Neural progenitor cell (in vitro differentiated cells): ENCODE measurements around the gene MYOG. TPM values are rescaled to one million over a fixed set of nuclear protein-coding genes. Genes with fewer than 3 reads are reported as not detected.

Experiments
- DNase-seq: peaks from one replicate; pipeline ENCODE4 v3.0.0-alpha.2; 2016; ENCODE audit warnings: low spot score
- H2AFZ ChIP-seq: fragments of 200-600 bp; sonication (generic); replicated peaks from 2 replicates; pipeline ENCODE4 v1.6.1; 2016; ENCODE audit warnings: antibody characterized with exemption
- H3F3A ChIP-seq: fragments of 200-600 bp; sonication (generic); 2 replicates; pipeline ENCODE4 v1.6.1; 2016; ENCODE audit warnings: antibody characterized with exemption, low read depth
- H3K27ac ChIP-seq: fragments of 200-600 bp; sonication (generic); 2 replicates; pipeline ENCODE4 v1.5.1; 2016; ENCODE audit warnings: mild to moderate bottlenecking
- H3K27me3 ChIP-seq: fragments of 200-600 bp; sonication (generic); 2 replicates; pipeline ENCODE4 v1.6.1; 2016; ENCODE audit warnings: mild to moderate bottlenecking, moderate library complexity
- H3K36me3 ChIP-seq: fragments of 200-600 bp; sonication (generic); 2 replicates; pipeline ENCODE4 v1.5.1; 2016
- H3K4me1 ChIP-seq: fragments of 200-600 bp; sonication (generic); 2 replicates; pipeline ENCODE4 v1.6.1; 2016; ENCODE audit warnings: mixed run types
- H3K4me2 ChIP-seq: fragments of 200-600 bp; sonication (generic); 2 replicates; pipeline ENCODE4 v1.6.1; 2016
- H3K4me3 ChIP-seq: fragments of 200-600 bp; sonication (generic); 2 replicates; pipeline ENCODE4 v1.5.1; 2016
- H3K79me2 ChIP-seq: fragments of 200-600 bp; sonication (generic); 2 replicates; pipeline ENCODE4 v1.6.1; 2016; ENCODE audit warnings: low read depth
- H3K9ac ChIP-seq: fragments of 200-600 bp; sonication (generic); 2 replicates; pipeline ENCODE4 v1.6.1; 2016
- H3K9me3 ChIP-seq: fragments of 200-600 bp; sonication (generic); 2 replicates; pipeline ENCODE4 v1.5.1; 2016; ENCODE audit warnings: low read depth
- H4K20me1 ChIP-seq: fragments of 200-600 bp; sonication (generic); 2 replicates; pipeline ENCODE4 v1.6.1; 2016; ENCODE audit warnings: low read depth
- H3K27ac Mint-ChIP-seq: 3 replicates; pipeline ENCODE4 v1.8.0; 2021; ENCODE audit warnings: mixed read lengths
- H3K27me3 Mint-ChIP-seq: 2 replicates; pipeline ENCODE4 v1.8.0; 2022; ENCODE audit warnings: low read depth, mild to moderate bottlenecking, inconsistent platforms, moderate library complexity, mixed read lengths; ENCODE audit not compliant: insufficient read depth
- H3K36me3 Mint-ChIP-seq: 3 replicates; pipeline ENCODE4 v1.8.0; 2021; ENCODE audit warnings: mixed read lengths
- H3K4me1 Mint-ChIP-seq: 3 replicates; pipeline ENCODE4 v1.8.0; 2021; ENCODE audit warnings: mixed read lengths
- H3K4me3 Mint-ChIP-seq: 3 replicates; pipeline ENCODE4 v1.8.0; 2021; ENCODE audit warnings: mild to moderate bottlenecking, moderate library complexity, mixed read lengths
- H3K9me3 Mint-ChIP-seq: 3 replicates; pipeline ENCODE4 v1.8.0; 2020; ENCODE audit warnings: mixed read lengths
- CTCF ChIP-seq: fragments of 200-600 bp; sonication (generic); IDR thresholded peaks from 2 replicates; pipeline ENCODE4 v1.5.1; 2017; ENCODE audit warnings: antibody characterized with exemption, mild to moderate bottlenecking
- EZH2 ChIP-seq: fragments of 200-600 bp; sonication (generic); IDR thresholded peaks from 2 replicates; pipeline ENCODE4 v1.6.1; 2017; ENCODE audit warnings: antibody characterized with exemption, mild to moderate bottlenecking, moderate library complexity
- EZH2phosphoT487 ChIP-seq: fragments of 200-600 bp; sonication (generic); IDR thresholded peaks from 2 replicates; pipeline ENCODE4 v1.6.1; 2017; ENCODE audit warnings: antibody characterized with exemption
- total RNA-seq: library from RNA; depleted of rRNA; stranded (reverse); fragments of >200 nt; gene quantifications from 2 replicates; pipeline ENCODE4 v1.2.3, GENCODE V29; 2015; ENCODE audit warnings: low replicate concordance

The MYOG gene
- not detected in 2 replicates for total RNA-seq

- Mint-ChIP-seq H3K4me3 (no peak within 1 kb of the TSS), H3K4me1 (peaks cover 56% of the 10 kb centered on the region), H3K9me3 (peaks cover 5% of the 10 kb centered on the region), H3K36me3 (no peaks in the 10 kb centered on the region), H3K27ac (peak within 1 kb of the TSS; percentile 80), H3K27me3 (peaks cover 13% of the 10 kb centered on the region)
- Histone ChIP-seq H3K36me3 (no peaks in the 10 kb centered on the region), H3K27me3 (no peaks in the 10 kb centered on the region), H2AFZ (no peak within 1 kb of the TSS), H3K27ac (no peak within 1 kb of the TSS), H3K9me3 (no peaks in the 10 kb centered on the region), H3K9ac (no peak within 1 kb of the TSS), H3K4me3 (no peak within 1 kb of the TSS), H3K79me2 (no peaks in the 10 kb centered on the region), H3K4me2 (no peak within 1 kb of the TSS), H3K4me1 (peaks cover 24% of the 10 kb centered on the region), H3F3A (no peaks in the 10 kb centered on the region), H4K20me1 (no peaks in the 10 kb centered on the region)
- peak; percentile 30 for DNase-seq
- TF ChIP-seq CTCF = no peak
- no peak for TF ChIP-seq EZH2phosphoT487
- no peak for TF ChIP-seq EZH2
Observed at GRCh38 chr1:203085528-203086406, at the start of gene MYOG. TSS of gene MYOG (minus strand) at chr1:203086012. CDS start at chr1:203085961, 51 bp downstream.

- H3K36me3 Mint-ChIP-seq = no peaks in the 10 kb centered on the region
- no peaks in the 10 kb centered on the region for H4K20me1 ChIP-seq
- no peak overlapping the region for H3K27ac ChIP-seq
- H3K4me3 ChIP-seq = no peak overlapping the region
- H3K4me3 Mint-ChIP-seq = no peak overlapping the region
- H3K4me1 Mint-ChIP-seq = peaks cover 17% of the 10 kb centered on the region
- H3K9me3 ChIP-seq = no peaks in the 10 kb centered on the region
- peak overlapping the region; percentile 44 for H2AFZ ChIP-seq
- H3K27me3 ChIP-seq = peaks cover 8% of the 10 kb centered on the region
- no peaks in the 10 kb centered on the region for H3K36me3 ChIP-seq
- no peak overlapping the region for H3K27ac Mint-ChIP-seq
- peaks cover 7% of the 10 kb centered on the region for H3F3A ChIP-seq
- DNase-seq = peak; percentile 43
- H3K9ac ChIP-seq = no peak overlapping the region
- H3K79me2 ChIP-seq = no peaks in the 10 kb centered on the region
- peaks cover 2% of the 10 kb centered on the region for H3K27me3 Mint-ChIP-seq
- H3K4me2 ChIP-seq = peak overlapping the region; percentile 52
- H3K4me1 ChIP-seq = peaks cover 11% of the 10 kb centered on the region
- TF ChIP-seq EZH2 (no peak), CTCF (no peak), EZH2phosphoT487 (no peak)
- H3K9me3 Mint-ChIP-seq = no peaks in the 10 kb centered on the region
Observed at GRCh38 chr1:203133970-203134725, 48.3 kb upstream of the MYOG start.

GRCh38 chr1:203131548-203132200 is 45.9 kb upstream of the MYOG start:
- no peaks in the 10 kb centered on the region for H3K9me3 Mint-ChIP-seq
- no peaks in the 10 kb centered on the region for H3K36me3 ChIP-seq
- no peak overlapping the region for H3K4me3 ChIP-seq
- no peaks in the 10 kb centered on the region for H3K79me2 ChIP-seq
- H3K27ac Mint-ChIP-seq = peak overlapping the region; percentile 17
- H3K9ac ChIP-seq = no peak overlapping the region
- H4K20me1 ChIP-seq = peaks cover under 1% of the 10 kb centered on the region
- H3K4me1 ChIP-seq = peaks cover 19% of the 10 kb centered on the region
- H3K4me3 Mint-ChIP-seq = no peak overlapping the region
- peaks cover 14% of the 10 kb centered on the region for H3F3A ChIP-seq
- H3K27me3 ChIP-seq = peaks cover 33% of the 10 kb centered on the region
- no peak for TF ChIP-seq EZH2phosphoT487
- no peak for TF ChIP-seq CTCF
- TF ChIP-seq EZH2 = no peak
- H3K4me2 ChIP-seq = no peak overlapping the region
- peaks cover 35% of the 10 kb centered on the region for H3K4me1 Mint-ChIP-seq
- H2AFZ ChIP-seq = no peak overlapping the region
- no peaks in the 10 kb centered on the region for H3K9me3 ChIP-seq
- DNase-seq = no peak
- H3K36me3 Mint-ChIP-seq = peaks cover 2% of the 10 kb centered on the region
- H3K27me3 Mint-ChIP-seq = peaks cover 10% of the 10 kb centered on the region
- no peak overlapping the region for H3K27ac ChIP-seq
